ENCODE data around the gene ZNF346.

ZNF346 gene

GRCh38 chr5:177070536-177071191, 48.2 kb downstream of the ZNF346 start:
- no peak for DNase-seq

- DNase-seq: peak; percentile 60
Measured at GRCh38 chr5:177071666-177072385, 49.3 kb downstream of the ZNF346 start.

GRCh38 chr5:177077335-177077734, 54.8 kb downstream of the ZNF346 start:
- no peak for DNase-seq

DNA sequence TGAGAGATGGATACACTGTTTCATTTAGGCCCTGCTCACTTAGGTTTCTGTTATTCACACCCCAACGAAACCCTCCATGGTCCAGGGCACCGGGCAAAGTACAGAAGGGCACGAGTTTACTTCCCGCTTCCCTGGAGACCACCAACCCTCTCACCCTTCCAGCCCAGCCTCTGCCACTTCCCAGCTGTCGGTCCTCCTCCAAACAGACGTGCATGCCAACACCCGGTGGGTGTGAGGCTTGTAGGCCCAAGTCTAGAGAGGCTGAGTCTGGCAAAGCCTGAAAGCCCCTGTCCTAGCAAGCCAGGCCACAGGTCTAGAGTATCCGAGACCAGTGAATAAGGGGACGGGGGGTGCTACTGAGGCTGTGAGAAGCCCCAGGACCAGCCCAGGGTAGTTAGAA, 57.1 kb downstream of the ZNF346 start:
- DNase-seq: no peak

DNA sequence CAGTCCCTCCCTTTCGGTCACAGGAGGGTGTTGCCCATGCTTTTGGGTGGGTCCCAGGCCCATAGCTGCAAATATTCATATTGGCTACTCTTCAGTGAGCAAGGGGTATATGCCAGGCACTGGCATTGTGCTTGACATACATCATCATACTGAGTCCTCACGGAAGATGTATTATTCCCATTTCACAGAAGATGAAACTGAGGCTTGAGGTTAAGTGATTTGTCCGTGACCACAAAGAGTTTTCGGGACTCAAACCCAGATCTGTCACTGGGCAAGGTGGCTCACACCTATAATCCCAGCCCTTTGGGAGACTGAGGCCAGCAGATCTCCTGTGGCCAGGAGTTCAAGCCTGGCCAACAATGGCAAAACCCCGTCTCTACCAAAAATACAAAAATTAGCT, 57.8 kb downstream of the ZNF346 start:
- no peak for DNase-seq

DNA sequence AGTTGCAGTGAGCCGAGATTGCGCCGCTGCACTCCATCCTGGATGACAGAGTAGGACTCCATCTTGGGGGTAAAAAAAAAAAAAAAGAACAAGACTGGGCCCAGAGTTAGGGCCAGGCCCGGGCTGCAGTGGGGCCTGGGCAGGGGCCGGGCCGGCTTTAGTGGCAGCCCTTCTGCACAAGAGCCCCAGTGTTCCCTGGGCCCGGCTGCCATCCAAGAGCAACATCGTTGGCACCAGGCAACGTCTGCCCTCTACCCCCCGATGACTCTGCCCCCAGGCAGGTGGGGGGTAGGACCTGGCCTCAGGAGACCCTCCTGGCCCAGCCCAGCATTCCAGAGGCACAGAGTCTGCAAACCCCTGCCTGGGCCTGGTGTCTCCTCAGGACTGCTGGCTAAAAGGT, 59.4 kb downstream of the ZNF346 start:
- no peak for DNase-seq

GRCh38 chr5:177083357-177083756, 60.9 kb downstream of the ZNF346 start:
- no peak for DNase-seq

DNA sequence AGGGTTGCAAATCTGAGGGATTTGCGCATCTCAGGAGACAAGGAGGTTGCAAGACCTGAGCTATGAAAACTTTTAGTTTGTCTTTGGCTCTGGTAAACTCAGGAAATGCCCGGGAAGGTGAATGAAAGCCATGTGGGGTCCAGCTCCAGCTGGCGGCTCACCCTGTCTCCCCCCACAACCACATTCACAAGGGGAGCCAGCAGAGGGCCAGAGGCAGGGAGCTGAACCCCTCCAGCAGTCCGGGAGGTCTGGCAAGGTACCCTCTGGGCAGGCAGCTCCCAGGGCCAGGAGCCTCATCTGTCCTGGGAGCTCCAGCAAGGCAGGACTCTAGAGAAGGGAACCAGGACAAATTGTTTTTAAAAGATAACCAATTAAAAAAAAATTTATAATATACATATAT, 61.7 kb downstream of the ZNF346 start:
- no peak for DNase-seq

DNA sequence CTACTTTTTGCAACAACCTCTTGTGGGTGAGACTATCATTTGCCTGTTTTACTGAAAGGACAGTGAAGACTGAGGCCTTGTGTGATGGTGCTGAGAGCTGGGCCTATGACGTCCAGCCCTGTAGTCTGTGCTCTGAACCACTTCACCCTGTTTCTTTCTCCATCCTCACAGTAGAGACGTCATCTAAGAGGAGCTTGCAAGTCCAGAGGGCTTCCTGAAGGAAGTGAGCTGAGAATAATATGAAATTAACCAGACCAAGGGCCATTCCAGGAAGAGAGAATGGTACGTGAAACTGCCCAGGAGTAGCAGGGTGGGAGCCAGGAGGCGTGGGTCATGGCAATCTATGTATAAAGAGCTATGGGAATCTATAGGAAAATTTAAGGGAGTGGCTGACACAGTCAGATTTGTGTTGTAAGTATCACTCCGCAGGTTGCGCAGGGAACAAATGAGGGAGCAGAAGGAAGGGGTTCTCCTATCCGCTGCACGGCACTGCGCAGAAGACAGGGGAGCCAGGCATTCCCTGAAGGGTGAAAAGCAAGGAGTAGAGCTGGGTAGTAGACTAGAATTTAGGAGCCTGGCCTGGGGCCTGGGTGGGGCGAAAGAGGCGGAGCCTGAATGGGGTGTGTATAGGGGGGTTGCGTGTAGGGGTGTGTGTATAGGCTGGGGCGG, 63.6 kb downstream of the ZNF346 start:
- no peak for DNase-seq

- peak; percentile 62 for DNase-seq
Measured at GRCh38 chr5:177086654-177087397, 64.3 kb downstream of the ZNF346 start, which contains the start of gene FGFR4. TSS of gene FGFR4 (plus strand) at chr5:177086915. CDS start at chr5:177089603, 2,688 bp downstream.

DNA sequence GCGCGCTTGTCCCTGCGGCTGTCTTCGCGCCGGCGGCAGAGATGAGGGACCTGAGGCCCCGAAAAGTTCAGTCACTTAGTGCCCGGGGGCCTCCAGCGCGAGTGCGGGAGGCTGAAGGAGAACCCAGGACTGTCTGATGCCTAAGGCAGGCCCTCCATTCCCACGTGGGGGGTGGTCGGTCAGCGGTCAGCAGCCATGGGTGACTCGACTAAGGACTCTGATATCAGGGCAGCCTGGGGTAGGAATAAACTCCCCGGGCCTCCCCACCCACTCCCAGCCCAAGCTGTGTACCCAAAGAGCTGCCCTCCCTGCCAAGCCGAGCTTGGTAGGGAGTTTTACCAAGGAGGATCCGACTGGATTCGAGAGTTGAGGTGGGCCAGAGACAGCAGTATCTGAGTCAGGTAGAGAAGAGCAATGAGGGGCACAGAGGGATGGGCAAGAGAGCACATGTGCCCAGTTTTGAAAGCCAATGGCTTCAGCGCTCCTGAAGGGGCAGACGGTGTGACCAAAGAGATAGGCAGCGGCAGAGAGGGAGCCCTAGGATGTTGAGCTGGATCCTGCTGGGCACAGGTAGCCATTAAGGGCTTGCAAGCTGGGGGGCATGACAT, 65.0 kb downstream of the ZNF346 start:
- no peak for DNase-seq

- no peak for DNase-seq
Measured at GRCh38 chr5:177089127-177089526, 66.6 kb downstream of the ZNF346 start.

GRCh38 chr5:177089825-177090641, 67.5 kb downstream of the ZNF346 start:
- DNase-seq: no peak

DNA sequence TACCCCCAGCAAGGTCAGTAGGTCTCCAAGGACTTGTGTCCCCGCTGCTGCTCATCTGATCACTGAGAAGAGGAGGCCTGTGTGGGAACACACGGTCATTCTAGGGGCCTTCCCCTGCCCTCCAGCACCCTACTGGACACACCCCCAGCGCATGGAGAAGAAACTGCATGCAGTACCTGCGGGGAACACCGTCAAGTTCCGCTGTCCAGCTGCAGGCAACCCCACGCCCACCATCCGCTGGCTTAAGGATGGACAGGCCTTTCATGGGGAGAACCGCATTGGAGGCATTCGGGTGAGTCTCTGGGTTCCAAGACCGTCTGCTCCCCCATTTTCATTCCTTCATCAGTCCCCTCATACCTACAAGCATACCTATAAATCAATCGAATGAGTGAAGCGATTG, 68.3 kb downstream of the ZNF346 start:
- no peak for DNase-seq

- no peak for DNase-seq
Measured at GRCh38 chr5:177091232-177091631, 68.7 kb downstream of the ZNF346 start.

DNA sequence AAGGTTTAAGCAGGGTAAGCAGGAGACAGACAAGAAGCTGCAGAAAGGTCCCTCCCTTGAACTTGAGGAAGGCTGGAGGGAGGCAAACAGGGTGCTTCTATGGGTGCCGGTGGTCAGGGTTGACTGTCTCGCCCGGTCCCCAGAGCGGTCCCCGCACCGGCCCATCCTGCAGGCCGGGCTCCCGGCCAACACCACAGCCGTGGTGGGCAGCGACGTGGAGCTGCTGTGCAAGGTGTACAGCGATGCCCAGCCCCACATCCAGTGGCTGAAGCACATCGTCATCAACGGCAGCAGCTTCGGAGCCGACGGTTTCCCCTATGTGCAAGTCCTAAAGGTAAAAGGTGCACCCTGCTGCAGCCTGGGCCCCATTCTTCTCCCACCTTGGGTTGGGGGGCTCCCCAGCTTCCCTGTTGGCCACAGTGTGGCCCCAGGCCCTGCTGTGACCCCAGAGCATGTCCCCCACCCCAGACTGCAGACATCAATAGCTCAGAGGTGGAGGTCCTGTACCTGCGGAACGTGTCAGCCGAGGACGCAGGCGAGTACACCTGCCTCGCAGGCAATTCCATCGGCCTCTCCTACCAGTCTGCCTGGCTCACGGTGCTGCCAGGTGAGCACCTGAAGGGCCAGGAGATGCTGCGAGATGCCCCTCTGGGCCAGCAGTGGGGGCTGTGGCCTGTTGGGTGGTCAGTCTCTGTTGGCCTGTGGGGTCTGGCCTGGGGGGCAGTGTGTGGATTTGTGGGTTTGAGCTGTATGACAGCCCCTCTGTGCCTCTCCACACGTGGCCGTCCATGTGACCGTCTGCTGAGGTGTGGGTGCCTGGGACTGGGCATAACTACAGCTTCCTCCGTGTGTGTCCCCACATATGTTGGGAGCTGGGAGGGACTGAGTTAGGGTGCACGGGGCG, 69.9 kb downstream of the ZNF346 start:
- DNase-seq: no peak

GRCh38 chr5:177093082-177093712, 70.7 kb downstream of the ZNF346 start:
- DNase-seq: no peak

GRCh38 chr5:177093803-177094202, 71.3 kb downstream of the ZNF346 start:
- no peak for DNase-seq

- DNase-seq: no peak
Measured at GRCh38 chr5:177094224-177095087, 72.0 kb downstream of the ZNF346 start.

Measured in activated CD4-positive, alpha-beta T cell treated with anti-CD3 and anti-CD28 coated beads, Interleukin-2, amount 50 U/mL, for 1 hour (primary cell).